HG02678 (cell line): ENCODE data around the gene DVL2.

Experiments
- ATAC-seq: cut with Tn5 transposase; IDR thresholded peaks from one replicate; pipeline ENCODE4 v1.9.1; 2021; ENCODE audit warnings: mild to moderate bottlenecking, moderate library complexity; ENCODE audit not compliant: unreplicated experiment

Gene DVL2

GRCh38 chr17:7234083-7234951 lies at the start of gene DVL2:
DVL2 (minus strand) TSS chr17:7234517; CDS start chr17:7234262, 255 bp downstream.
- peak; percentile 65 for ATAC-seq

- ATAC-seq: no peak
These were observed 49.3 kb upstream of the DVL2 start for GRCh38 chr17:7283471-7284216.

GRCh38 chr17:7282752-7283321 lies 48.5 kb upstream of the DVL2 start:
- ATAC-seq: no peak

- no peak for ATAC-seq
These were observed 47.8 kb upstream of the DVL2 start for GRCh38 chr17:7281953-7282751.

- peak; percentile 66 for ATAC-seq
These were observed 47.0 kb upstream of the DVL2 start, which contains the start of gene SLC2A4 for GRCh38 chr17:7281074-7281952. SLC2A4 (plus strand) TSS chr17:7281718; CDS start chr17:7281935, 217 bp downstream.

GRCh38 chr17:7280519-7281073 lies 46.3 kb upstream of the DVL2 start:
- ATAC-seq: peak; percentile 66

GRCh38 chr17:7279448-7279847 lies 45.1 kb upstream of the DVL2 start:
- no peak for ATAC-seq

- ATAC-seq: no peak
These were observed 32.5 kb upstream of the DVL2 start for GRCh38 chr17:7266784-7267183.

GRCh38 chr17:7263801-7264078 lies 29.4 kb upstream of the DVL2 start:
- no peak for ATAC-seq

GRCh38 chr17:7262935-7263800 lies 28.9 kb upstream of the DVL2 start:
- no peak for ATAC-seq

GRCh38 chr17:7262192-7262934 lies 28.0 kb upstream of the DVL2 start, which contains the start of gene CLDN7:
CLDN7 (minus strand) TSS chr17:7262478; CDS start chr17:7262043, 435 bp downstream.
- ATAC-seq: no peak

GRCh38 chr17:7261379-7262191 lies 27.3 kb upstream of the DVL2 start:
- ATAC-seq: no peak

- ATAC-seq: no peak
These were observed 26.5 kb upstream of the DVL2 start for GRCh38 chr17:7260651-7261378.

GRCh38 chr17:7260151-7260550 lies 25.8 kb upstream of the DVL2 start:
- ATAC-seq: no peak

- no peak for ATAC-seq
These were observed 25.2 kb upstream of the DVL2 start for GRCh38 chr17:7259555-7259889.

- ATAC-seq: no peak
These were observed 24.6 kb upstream of the DVL2 start for GRCh38 chr17:7258731-7259554.
